GF-D8 (cell line): ENCODE data around the gene EHMT1.

ENCODE experiments used
- DNase-seq: peaks from one replicate; lab custom pipeline; 2025; lab: John Stamatoyannopoulos, UW

Gene EHMT1

DNA sequence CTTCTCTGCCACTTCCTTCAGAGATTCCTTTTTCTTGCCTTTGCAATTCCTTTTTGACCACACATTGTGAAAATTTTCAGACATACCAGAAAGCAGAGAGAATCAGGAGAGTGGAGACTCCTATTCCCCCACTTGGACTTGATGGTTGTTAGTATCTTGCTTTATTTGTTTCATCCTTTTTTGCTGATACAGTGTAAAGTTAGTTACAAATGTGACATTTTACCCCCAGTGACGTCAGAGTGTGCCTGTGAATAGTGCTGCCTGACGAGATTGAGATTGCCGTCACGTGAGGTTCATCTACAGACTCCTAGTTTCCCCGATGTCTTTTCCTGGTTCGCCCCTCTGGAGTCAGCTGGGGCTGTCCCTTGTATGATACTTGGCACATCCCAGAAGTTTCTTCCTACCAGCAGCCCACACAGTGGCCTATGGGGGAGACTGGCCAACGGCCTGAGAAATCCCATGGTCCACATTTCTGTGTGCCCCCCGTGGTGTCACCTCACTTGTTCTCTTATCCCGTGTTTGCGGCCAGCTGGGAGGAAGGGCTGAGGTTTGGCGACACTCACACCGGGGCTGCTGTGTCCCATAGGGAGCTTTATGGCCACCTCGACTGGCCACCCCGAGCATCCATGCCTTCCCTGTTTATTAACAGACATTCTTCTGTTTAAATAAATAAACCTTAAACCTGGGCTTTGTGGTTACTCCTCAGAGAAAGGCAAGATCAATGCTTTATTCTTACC, 210.6 kb downstream of the EHMT1 start:
- DNase-seq, result no peak

DNA sequence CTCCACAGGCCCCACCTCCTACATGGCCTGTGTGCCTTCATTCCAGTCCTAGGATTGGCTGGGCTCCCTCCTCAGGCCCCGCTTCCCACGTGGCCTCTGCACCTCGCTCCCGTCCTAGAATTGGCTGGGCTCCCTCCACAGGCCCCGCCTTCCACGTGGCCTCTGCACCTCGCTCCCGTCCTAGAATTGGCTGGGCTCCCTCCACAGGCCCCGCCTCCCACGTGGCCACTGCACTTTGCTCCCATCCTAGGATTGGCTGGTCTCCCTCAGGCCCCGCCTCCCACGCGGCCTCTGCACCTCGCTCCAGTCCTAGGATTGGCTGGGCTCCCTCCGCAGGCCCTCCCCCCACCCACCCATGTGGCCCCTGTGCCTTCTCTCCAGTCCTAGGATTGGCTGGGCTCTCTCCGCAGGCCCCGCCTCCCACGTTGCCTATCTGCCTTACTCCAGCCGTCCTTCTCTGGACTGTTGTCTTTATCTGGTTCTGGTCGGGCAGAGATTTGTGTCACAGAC, 213.4 kb downstream of the EHMT1 start:
- DNase-seq, result no peak

DNA sequence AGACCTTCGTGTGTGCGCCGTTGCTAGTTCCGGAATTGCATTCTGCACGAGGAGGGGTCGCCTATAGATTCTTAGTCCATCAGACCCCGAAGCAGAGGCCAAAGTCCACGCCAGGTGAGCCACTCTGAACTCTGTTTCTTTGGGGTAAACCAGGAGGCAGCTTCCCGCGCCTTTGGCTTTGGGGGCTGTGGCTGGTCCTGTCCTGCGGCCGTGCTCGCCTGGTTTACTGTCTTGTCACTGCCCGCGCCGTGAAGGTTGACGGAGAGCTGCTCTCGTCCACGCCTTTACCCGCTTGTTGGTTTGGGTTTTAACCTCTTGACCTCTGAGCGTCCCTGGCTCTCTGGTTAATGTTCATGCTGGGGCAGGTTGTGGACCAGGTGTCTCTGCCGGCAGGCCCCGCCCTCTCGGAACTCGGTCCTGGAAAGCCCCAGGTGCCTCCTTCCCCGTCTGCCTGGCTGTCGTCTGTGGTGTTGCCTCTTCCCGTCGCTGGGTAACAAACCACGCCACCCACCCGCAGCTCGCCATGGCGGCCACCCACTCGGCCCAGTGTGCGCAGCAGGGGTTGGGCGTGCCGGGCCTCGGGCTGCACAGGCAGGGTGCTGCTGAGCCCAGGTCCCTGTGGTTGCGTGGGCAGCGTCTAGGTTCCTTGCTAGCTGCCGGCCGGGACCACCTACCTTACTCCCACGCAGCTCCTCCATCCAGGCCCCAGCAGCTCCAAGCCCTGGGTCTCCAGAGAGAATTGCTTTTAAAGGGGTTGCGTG, 214.2 kb downstream of the EHMT1 start:
- no peak for DNase-seq

DNA sequence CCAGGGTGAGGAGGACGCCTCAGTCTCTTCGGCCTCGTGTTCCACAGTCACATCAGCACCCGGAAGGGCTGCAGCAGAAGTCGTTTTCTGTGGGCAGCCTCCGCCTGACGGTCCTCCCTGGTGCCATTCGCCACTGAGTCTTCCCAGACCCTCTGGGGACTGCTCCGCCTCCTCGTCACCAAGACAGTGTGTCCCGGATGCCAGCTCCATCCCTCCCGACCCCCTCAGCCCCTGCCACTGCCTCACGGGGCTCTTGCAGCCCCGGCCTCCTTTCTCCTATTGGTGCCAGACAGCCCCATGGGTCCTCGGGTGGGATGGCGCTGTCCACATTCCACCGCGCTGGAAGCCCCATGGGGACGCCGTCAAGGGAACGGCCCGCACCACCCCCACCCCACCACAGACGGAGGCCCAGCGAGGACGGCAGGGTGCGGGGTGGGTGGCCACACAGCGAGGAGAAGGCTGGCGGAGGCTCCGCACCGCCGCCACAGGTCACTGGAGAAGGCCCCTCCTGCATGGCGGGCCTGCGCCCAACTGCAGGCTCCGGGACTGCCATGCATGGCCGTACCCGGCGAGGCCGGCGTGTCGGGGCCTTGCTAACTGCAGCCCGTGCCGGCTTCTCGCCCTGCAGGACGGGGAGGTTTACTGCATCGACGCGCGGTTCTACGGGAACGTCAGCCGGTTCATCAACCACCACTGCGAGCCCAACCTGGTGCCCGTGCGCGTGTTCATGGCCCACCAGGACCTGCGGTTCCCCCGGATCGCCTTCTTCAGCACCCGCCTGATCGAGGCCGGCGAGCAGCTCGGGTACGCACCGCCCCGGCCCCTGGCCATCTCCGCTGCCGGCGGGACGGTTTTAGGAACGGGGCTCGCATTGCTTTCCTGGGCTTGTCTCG, 215.2 kb downstream of the EHMT1 start:
- DNase-seq, result no peak

DNA sequence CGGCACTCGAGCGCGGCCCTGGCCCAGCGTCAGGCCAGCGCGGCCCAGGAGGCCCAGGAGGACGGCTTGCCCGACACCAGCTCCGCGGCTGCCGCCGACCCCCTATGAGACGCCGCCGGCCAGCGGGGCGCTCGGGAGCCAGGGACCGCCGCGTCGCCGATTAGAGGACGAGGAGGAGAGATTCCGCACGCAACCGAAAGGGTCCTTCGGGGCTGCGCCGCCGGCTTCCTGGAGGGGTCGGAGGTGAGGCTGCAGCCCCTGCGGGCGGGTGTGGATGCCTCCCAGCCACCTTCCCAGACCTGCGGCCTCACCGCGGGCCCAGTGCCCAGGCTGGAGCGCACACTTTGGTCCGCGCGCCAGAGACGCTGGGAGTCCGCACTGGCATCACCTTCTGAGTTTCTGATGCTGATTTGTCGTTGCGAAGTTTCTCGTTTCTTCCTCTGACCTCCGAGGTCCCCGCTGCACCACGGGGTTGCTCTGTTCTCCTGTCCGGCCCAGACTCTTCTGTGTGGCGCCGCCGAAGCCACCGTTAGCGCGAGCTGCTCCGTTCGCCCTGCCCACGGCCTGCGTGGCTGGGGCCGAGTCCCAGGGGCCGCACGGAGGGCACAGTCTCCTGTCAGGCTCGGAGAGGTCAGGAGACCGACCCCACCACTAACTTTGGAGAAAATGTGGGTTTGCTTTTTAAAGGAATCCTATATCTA, 216.2 kb downstream of the EHMT1 start:
- no peak for DNase-seq

DNA sequence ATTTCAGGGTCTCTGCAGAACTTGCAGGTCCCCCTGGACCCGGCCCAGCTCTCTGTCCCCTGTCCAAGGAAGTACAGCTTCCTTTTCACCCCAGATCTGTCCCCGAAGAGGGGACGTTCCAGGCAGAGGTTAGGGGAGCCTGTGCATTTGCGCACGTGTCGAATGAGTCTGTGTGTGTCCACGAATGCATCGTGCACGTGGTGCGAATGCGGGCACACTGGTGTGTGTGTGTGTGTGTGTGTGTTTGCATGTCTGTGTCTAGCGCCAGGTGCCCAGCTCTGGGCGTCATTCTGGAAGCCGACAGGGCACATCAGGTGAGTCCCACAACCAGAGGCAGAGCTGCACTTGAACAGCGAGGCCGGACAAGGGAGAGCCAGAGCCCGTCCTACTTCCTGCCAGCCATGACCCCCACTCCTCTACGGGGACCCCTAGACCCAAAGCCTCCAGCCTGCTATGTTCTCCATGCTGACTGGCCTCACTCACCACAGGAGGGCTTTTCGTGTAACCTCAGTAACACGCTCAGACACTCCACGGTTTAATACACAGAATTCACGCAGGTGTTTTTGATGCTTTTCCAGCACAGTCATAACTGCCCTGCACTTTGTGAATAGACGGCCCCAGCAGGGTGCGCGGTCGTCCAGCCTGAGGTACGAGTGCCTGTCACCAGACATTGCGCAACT, 217.5 kb downstream of the EHMT1 start:
- no peak for DNase-seq

DNA sequence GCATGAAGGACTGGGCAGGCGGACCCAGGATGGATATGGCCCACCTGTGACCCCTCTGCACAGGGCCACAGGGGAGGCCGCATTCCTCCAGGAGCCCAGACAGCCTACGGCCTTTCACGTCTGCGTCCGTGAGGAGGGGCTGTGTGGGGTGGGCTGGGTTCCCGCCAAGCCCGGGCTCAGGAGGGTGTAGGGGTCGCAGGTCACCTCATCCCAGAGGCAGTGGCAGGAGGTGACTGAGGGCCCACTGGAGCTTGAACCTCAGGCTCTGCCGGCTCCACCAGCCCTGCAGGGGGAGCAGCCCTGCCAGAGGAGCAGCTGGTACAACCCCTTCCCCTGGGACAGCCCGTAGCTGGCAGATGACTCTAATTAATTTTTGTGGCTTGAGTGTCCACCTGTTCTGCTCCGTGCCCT, 218.0 kb downstream of the EHMT1 start:
- no peak for DNase-seq

DNA sequence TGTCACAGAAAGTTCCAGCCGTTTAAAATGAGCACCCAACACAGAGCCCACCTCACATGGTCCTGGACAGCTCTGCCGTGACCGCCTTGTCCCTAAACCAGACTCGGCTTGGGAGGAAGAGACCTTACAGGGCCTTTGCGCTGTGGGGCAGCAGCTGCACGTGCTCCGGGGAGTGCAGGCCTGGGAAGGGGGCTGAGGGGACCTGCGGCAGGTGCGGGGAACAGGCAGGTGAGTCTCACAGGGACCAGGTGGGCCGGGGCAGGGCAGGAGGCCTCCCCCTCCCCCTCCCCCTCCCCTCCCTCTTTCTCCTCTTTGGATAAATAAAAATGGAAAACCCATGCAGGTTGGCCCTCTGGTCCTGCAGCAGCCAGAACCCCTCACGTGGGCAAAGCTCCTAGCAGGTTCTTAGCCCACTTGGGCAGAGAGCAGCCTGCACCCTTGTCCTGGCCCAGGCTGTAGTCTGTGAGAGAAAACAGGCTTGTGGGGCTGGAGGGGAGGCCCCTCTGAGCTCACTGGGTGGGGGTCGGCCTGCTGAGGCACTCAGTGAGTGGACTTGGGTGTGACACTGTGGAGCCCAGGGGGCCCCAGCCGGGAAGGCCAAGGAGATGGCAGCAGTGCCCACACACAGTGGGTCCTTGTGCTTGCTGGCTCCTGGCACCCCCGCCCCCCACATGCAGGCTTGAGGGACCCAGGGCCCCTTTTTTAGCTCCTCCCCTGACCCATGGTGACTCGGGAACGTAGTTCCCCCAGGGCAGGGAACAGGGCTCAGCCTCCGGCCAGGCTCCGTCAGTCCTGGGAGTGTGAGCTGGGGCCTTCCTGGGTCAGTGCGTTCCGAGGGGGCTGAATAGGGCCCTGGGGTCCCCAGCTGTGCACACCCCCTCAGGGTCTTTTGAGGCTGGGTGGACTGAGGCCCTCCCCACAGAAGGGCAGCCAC, 218.8 kb downstream of the EHMT1 start:
- no peak for DNase-seq

DNA sequence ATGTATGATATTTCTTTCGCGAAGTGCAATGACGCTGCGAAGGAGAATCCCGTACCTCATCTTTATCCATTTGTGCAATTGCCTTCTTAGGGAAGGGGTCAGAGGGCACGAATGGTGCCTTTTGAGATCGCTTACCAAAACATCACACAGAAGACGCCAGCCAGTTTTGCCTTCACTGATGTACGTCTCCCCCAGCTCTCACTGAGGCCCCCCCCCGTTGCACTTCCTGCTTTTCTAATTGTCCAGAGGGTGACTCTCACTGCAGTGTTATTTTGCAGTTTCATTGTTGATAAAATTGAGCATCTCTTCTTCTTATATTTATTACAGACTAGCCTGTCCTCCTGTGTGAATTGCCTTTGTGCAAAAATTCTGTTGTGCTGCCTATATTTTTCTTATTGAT, 219.8 kb downstream of the EHMT1 start:
- no peak for DNase-seq

DNA sequence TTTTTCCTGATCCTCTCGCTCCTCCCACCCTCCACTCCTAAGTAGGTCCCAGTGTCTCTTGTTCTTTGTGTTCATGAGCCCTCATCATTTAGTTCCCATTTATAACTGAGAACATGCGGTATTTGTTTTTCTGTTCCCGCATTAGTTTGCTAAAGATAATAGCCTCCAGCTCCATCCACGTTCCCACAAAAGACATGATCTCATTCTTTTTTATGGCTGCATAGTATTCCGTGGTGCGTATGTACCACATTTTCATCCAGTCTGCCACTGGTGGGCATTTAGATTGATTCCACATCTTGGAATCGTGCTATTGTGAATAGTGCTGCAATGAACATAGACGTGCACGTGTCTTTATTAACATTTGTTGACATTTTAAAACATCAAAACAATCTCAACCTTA, 224.6 kb downstream of the EHMT1 start:
- no peak for DNase-seq

DNA sequence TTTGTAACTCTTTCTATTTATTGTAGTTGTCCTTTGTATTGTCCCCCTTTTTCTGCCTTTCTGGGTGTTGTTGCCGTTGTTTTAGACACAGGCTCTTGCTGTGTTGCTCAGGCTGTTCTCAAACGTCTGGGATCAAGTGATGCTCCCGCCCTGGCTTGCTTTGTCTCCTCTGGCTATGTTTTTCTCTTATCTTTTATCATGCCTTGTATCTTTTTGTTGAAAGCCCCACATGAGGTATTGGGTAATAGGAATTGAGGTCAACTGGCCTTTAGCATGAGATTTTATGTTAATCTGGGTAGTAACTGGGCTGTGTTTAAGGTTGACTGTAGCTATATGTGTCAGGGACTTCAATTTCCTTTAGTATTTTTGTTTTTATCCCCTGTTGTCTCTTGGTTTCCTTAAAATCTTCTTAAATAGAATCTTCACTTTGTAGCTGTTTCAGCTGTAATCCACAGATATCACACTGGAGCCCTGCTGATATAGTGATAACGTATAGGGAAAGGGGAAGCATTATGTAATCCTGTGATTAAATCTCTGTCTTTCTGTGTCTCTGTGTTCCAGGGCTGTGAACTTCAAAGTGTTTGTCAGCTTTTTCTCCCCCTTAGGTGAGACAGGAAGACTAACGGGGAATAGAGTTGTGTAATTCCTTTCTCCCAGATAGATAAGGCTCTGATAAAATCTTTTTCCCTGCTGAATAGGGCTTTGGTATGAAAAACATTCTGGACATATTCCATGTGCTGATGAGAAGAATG, 232.9 kb downstream of the EHMT1 start:
- DNase-seq, result no peak

DNA sequence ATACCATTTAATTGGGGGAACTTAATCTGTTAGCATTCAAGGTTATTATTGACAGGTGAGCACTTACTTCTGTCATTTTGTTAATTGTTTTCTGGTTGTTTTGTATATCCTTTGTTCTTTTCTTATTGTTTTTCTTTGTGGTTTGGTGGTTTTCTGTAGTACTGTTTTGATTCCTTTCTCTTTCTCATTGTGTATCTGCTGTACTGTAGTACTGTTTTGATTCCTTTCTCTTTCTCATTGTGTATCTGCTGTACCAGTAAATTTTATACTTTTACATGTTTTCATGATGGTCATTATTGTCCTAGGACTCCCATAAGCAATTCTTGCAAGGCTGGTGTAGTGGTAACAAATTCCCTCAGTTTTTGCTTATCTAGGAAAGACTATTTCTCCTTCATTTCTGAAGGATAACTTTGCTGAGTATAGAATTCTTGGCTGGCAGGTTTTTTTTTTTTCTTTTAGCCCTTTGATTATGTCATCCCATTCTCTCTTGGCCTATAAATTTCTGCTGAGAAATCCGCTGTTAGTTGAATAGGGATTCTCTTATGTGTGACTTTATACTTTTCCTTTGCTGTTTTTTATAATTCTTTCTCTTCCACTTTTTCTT, 234.7 kb downstream of the EHMT1 start:
- no peak for DNase-seq

DNA sequence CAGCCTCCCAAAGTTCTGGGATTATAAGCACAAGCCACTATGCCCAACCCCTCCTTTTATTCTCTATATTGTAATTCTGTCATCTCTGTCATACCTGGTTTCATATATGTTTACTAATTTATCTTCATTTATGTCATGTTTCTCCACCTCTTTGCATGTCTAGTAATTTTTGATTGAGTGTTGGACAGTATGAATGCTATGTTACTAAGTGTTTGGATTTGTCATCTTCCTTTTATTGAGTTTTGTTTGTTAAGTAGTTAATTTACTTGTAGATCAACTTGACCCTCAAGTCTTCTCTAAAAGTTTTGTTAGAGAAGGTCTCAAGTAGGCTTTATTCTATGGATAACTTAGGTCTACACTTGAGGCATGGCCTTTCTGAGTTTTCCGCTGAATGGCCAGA, 241.6 kb downstream of the EHMT1 start:
- DNase-seq, result no peak

DNA sequence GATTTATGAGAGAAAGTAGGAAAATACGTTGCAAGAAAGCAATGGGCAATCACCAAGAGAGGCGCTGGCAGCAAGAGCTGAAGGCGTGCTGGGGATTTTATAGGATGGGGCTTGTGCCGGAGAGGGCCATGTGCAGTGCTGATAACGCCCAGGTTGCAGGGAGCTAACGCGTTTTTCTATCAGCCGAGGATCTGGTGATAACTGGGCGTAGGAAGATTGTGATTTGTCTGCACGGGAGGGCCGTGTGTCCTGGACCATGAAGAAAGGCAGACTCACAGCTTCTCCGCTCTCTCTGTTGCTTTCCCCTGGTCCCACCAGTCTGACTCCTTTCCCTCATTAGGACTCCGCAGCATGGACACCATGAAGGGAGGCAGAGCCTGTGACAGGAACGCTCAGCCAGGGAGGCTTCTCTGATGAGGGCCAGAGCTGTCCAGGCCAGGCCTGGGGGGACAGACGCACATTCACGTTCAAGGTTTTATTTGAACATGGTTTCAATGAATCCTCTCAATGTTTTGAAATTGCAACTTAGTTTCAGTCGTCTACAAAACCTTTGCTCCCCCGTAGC, 246.9 kb downstream of the EHMT1 start:
- no peak for DNase-seq

DNA sequence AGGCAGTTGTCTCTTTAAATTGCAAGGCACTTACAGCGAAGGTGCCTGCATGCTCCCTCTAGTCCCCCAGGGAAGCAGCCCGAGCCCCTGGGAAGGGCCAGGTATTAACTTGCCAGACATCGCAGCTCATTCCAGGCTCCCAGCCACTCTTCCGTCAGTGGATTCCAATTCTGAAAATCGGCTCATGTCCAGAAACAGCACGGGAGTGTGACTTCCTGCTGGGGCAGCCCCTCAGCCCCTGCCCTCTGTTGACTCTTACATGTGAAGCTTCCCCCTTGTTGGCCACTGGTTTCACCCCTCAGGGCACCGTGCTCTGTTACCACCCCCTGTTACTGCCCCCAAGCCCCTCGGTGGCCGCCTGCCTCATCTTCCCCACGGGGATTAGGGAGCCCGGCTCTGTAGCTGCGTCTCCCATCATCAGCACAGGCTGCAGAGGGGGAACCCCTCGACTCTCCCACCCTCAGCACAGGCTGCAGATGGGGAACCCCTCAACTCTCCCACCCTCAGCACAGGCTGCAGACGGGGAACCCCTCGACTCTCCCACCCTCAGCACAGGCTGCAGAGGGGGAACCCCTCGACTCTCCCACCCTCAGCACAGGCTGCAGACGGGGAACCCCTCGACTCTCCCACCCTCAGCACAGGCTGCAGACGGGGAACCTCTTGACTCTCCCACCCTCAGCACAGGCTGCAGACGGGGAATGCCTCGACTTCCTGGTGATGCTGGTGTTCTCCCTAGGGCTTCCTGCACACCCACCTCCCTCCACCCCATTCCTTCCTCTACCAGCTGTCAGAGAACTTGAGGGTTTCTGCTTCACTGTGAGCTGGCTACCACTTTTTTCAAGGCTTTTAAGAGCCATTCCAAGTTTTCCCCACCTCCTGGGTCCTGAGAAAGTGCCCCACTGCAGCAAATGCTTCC, 247.7 kb downstream of the EHMT1 start:
- DNase-seq, result no peak

DNA sequence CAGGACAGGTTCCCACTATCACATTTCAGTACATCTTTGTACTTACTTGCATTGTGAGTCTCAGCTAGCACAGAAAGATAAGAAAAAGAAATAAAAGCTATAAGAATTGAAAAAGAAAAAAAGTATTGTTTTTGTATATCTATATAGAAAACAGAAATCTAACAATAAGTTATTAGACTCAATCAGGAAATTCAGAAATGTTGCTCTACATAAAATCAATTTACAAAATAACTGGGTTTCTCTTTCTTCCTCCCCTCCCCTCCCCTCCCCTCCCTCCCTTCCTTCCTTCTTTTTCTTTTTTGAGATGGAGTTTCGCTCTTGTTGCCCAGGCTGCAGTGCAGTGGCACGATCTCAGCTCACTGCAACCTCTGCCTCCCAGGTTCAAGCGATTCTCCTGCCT, 251.6 kb downstream of the EHMT1 start:
- no peak for DNase-seq

DNA sequence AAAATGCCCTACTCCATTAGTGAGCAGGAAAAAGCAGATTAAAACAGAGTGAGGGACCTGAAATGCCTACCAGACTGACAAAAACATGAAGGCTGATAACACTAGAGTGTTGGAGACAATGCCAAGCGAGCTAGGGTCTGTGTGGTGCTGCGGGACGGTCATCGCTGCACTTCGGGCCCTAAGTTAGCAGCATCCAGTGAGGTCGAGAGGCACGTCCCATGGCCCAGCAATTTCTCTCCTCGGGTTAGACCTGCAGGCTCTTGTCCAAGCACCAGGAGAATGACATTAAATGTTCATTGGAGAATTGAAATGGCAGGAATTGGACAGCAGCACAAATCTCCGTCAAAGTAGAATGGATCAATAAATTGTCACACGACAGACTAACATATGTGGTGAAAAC, 253.5 kb downstream of the EHMT1 start:
- DNase-seq, result no peak

DNA sequence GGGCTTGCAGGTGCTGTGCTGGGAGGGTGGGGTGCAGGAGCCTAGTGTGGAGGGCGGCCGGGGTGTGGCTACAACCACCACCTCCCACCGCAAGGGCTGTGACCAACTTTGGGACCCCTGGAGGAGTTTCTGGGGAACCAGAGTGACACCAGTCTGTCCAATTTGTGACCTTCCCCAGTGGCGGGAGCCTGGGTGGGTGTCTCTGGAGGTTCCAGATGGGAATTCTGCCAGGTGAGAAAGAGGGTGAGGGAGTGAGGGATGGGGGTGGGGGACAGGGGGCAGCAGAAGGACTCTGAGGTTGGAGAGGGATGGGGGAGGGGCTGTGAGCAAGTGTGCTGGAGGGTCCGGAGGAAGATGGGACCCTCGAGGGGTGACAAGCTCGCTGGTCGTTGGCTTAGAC, 254.6 kb downstream of the EHMT1 start:
- no peak for DNase-seq
